AG10803 (cell line): Measurements from ENCODE around the gene ARHGAP22.

ENCODE experiments used
- DNase-seq: peaks from one replicate; pipeline ENCODE4 v3.0.0; 2010; ENCODE audit warnings: low read depth
- H3K4me3 ChIP-seq: 2 replicates; pipeline ENCODE4 v1.5.1; 2011; ENCODE audit warnings: mild to moderate bottlenecking, low read length, control low read depth
- TF ChIP-seq, protein P1 (sequence below): conservative IDR thresholded peaks from 2 replicates; pipeline ENCODE4 v1.5.1; 2011; ENCODE audit warnings: mild to moderate bottlenecking, low read length, control low read depth, inconsistent platforms

The ARHGAP22 gene

DNA sequence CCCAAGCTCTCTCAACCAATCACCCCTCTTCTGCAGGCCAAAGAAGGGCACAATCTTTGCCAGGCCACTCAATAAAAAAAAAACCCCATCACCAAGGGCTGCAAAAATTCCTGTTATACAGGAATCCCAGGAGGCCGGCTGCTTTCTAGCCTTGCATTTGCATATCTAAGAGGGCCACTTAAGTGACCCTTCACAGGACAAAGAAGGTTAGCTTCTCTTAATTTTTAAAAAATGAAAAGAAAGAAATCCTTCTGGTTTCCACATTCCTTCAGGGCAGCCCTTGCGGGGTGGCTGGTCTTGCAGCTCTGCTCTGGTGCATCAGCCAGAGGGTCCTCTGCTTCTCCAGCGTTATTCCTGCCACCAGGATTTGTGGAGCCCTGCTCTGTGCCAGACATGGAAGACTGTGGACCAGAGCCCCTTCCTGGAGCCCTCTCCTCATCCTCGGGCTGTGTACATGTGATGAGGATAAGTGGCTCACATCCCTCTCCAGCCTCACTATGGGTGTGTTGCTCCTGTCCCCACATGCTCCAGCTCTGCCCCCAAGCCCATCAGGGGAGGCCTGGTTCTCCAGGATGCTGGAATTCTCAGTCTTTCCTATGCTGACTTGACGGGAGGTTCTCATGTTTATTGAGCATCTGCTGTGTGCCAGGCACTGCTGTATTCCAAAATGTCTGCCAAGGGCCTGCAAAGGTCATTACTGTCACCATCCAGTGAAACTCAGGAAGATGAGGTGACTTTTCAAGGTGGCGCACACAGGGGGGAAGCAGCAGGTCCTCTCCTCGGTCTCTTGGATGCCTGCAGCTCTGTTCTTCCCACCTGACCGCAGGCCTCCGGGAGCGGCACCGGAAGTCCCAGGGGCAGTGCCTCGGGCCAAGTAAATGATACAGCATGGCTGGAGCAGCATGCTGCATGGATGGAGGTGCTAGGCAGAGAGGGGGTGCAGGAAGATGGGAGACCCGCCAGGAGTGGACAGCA, 67.7 kb downstream of the ARHGAP22 start:
- no peak for DNase-seq
- no peak overlapping the region for H3K4me3 ChIP-seq
- TF ChIP-seq, protein P1, sequence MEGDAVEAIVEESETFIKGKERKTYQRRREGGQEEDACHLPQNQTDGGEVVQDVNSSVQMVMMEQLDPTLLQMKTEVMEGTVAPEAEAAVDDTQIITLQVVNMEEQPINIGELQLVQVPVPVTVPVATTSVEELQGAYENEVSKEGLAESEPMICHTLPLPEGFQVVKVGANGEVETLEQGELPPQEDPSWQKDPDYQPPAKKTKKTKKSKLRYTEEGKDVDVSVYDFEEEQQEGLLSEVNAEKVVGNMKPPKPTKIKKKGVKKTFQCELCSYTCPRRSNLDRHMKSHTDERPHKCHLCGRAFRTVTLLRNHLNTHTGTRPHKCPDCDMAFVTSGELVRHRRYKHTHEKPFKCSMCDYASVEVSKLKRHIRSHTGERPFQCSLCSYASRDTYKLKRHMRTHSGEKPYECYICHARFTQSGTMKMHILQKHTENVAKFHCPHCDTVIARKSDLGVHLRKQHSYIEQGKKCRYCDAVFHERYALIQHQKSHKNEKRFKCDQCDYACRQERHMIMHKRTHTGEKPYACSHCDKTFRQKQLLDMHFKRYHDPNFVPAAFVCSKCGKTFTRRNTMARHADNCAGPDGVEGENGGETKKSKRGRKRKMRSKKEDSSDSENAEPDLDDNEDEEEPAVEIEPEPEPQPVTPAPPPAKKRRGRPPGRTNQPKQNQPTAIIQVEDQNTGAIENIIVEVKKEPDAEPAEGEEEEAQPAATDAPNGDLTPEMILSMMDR: no peak

DNA sequence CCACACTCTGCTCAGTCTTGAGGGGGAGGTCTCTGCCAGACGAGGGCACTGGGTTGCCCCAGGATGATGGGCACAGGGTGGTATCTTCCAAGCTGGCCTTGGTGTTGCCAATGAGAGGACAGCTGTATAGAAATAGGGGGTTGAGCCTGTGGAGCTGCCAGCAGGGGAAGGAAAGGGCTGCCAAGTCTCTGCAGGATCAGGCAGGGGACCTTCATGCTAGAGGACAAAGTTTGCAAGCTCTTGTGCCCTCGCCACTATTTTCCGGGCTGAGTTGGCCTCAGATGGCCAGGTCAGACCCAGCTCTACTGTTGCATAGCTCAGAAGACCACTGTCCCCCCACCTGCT, 68.7 kb downstream of the ARHGAP22 start:
- DNase-seq: no peak
- H3K4me3 ChIP-seq: no peak overlapping the region
- TF ChIP-seq, protein P1: no peak

DNA sequence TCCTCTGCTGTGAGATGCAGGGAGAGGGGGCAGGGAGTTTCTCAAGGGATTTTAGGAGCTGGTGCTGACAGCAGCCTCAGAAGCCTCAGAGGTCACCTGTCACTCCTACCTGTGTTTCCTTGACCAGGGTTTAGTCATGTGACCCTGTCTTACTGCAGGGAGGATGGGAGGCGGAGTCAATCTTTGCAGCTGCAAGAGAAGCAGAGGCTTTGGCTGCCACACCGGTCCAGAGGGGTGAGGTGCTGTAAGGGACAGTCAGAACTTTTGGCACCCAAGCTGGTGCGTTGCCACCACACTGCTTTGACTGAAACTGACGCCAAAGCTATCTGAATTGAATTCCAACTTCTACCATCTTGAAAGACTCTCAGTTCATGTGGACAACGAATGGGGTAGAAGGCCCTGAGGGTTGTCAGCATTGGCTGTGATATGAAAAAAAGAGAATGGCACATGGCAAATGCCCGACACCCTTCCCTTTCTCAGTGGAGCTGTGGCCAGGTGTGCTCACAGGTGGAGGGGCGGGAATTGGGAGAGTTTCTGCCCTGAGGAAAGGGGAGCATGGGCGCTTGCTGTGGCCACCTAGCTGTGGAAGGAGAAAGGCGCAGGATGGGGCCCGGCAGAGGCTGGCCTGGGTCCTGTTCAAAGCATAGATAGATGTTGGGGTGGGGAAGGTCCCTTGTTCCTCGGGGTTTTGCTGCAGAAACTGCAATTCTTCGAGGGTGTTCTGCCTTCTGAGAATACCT, 69.3 kb downstream of the ARHGAP22 start:
- TF ChIP-seq, protein P1: no peak
- DNase-seq: no peak
- H3K4me3 ChIP-seq: no peak overlapping the region

DNA sequence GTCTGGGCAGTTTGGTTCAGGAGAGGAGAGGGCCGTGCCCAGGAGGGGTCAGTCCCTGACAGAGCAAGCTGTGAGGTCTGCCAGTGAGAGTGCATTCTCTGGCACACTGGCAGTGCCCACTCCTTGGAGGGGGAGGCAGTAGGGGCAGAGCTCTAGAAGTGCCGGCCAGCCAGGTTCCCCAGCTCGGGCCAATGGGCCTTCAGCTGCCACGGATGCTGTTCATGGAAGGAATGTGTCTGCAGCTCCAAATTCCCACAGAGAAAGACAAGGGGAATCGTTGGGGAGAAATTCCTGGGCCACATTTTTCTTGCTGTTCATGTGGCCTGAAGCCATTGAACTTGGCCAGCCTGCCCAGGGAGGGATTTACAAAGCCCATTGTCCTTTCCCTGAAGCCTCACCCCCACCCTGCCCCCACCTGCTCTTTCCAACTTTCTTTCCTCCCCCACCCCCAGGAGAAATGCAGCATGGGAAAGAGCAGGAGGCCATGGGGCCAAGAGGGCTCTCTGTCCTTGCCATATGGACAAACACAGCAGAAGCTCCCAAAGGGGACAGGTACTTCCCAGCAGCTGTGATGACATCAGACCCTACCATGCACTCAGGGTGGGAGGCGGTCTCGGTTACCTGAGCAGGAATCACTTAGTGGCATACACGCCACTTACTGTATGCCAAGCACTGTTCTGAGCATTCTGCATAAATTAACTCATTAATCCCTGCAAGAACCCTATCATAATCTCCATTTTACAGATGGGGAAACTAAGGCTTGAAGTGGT, 70.7 kb downstream of the ARHGAP22 start:
- TF ChIP-seq, protein P1: no peak
- H3K4me3 ChIP-seq: no peak overlapping the region
- peak; percentile 80 for DNase-seq

DNA sequence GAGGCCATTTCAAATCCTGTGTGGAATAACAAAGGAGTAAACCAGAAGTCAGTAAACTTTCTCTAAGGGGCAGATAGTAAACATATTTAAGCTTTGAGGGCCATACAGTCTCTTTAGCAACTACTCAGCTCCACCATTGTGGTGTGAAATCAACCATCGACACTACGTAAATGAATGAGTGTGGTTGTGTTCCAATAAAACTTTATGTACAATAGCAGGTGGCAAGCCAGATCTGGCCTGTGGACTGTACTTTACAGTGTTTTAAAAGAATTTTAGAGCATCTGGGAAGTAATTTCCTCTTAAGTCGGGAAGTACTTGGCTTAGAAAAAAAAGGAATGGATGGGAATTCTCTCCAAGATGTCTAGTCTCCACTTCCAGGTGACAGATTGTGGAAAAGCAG, 71.3 kb downstream of the ARHGAP22 start:
- DNase-seq: no peak
- H3K4me3 ChIP-seq: no peak overlapping the region
- TF ChIP-seq, protein P1: no peak

DNA sequence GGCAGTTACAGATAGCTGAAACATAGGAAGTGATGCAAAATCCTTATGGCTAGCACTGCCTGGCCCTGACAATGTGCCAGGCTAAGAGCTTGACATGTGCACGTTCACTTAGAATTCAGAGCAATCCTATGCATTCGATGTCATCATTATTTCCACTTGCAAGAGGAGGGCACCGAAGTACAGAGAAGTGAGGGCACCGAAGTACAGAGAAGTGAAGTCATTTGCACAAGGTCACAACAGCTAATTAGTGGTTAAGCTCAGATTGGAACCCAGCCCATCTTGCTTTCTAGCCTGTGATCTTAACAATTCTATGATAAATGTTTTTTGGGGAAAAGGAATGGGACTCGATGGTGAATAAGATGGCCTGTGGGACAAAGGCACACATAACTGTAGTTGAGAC, 73.4 kb downstream of the ARHGAP22 start:
- peak; percentile 44 for DNase-seq
- TF ChIP-seq, protein P1: no peak

More for the DNA sequence above, 73.4 kb downstream of the ARHGAP22 start:
- no peak overlapping the region for H3K4me3 ChIP-seq
